ENCODE results near the gene HCFC1R1.

Gene HCFC1R1

DNA sequence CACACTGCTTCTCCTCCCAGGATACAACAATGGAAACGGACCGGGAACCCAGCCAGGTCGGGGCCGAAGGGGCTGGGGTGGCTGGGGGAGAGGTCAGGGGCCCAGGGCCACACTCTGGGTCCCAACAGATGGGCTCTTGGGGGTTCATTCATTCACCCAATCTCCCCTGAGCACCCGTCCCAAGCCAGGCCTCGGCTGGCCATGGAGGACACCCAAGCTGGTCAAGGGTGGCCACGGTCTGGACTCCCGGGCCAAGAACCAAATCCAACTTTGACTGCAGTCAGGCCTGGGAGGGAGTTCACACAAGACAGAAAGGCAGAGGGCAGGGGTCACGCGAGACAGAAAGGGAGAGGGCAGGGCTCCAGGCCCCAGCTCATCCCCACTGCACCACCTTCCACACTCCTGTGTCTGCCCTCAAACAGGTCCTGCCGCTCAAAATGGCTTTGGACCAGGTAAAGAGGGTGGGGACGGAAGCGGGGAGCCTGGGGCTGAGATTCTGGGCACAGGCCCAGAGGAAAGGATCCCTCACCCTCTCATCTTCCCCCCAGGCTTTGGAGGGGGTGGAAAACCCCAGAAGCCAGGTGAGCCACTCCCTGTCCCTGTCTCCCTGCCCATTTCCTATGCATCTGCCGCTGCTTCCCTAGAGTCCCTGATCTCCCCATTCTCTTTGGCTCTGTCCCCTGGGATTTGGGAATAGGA lies 31.2 kb downstream of the HCFC1R1 start:
- no peak for DNase-seq

DNA sequence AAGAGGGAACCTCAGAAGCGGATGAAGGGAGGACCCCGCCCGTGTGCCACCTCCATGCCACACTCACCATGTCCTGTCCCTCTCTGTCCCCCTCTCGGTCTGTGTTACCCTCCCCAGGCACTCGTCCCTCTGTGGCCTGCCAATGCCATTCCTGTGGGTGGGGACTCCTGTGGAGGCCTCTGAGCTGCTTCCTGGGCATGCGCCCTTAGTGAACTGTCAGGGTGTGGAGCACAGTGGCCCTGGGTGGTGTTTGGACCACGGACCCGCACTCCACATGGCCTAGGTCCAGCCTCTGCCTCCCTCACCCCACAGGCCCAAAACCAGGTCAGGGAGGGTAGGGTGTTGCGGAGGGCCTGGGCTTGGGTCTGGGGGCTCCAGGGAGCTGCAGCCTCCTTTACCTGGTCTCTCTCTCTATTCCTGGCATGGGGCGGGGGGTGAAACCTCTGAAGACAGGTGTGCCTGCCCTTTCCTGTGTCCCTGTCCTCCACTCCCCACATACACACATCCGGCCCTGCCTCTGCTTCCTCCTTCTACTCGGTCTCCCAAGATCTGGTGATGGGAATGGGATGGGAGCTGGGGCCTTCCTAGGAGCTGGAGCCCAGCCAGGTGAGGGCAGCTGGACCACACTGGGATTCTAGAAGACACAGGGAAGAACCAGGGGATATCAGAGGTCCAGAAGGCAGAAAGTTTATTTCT lies 32.0 kb downstream of the HCFC1R1 start:
- no peak for DNase-seq

DNA sequence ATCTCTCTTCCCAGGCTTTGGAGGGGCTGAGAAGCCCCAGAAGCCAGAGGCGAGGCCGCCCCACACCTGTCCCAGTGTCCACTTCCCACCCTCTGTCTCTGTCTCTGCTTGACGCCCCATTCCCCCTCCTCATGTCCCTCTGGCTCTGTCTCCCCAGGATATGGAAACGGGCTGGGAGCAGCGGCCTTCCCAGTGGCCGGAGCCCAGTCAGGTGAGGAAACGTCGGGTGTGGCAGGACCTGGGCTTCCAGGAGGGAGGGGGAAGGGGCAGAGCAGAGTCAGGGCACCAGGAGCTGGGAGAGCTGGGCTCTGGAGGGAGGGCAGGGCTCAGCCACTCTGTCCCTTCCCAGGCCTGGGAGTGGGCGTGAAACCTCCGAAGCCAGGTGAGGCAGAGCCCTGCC lies 32.9 kb downstream of the HCFC1R1 start:
- no peak for DNase-seq

DNA sequence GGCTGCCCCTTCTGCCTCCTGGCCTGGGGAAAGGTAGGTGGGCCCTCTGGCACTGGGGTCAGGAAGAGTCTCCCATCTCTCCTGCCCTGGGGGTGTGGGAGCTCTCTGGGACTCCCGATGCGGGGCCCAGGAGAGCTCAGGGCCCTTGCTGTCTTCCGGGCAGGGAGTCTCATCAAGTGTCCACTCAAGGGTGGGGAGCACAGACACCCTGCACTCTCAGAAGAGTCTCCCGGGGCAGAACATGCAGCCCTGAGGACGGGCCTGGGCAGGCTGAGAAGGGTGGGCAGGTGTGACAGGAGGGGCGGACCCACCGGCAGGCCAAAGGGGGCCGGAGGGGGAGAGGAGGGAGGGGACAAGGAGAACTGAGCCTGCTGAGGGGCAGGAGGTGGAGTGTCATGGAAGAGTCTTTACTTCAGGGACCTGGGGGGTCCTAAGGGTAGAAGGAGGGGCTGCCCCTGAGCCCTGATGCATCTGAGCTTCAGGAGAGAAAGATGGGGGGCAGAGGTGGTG lies 35.1 kb downstream of the HCFC1R1 start:
- no peak for DNase-seq

DNA sequence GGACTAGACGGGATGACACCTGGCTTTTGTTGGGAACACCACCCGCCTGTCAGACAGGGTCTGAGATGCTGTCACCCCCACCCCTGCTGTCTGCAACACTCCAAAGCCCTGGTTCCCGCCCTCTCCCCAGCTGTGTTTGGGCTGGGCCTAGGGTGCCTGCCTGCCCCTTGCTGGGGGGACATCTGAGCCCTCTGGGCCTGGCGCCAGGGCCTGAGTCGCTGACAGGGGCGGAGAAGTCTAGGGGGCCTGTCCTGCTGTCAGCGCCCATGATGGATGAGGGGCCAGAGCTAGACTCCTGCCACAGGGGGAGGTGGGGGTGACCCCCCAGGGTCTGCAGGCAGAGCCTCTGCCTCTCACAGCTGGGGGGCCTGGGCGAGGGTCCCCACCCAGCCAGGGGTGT lies 35.9 kb downstream of the HCFC1R1 start:
- DNase-seq: no peak

DNA sequence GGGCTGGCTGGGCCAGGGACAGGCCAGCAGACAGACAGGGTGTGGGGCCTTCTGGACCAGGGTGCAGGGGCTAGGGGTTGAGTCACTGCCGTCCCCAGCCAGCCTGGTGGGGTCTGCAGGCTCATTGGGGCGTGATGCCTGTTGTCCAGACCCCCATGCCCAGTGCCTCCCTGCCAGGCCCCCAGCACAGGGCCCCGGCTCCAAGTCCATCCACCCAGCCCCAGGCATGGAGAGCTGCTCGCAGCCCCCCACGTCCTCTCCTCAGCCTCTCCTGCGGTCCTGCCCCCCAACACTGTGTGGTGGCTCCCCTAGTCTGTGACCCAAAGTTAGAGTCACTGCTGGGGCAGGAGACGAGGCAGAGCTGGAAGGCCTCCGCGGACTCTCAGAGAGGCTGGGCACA lies 36.5 kb downstream of the HCFC1R1 start:
- no peak for DNase-seq

DNA sequence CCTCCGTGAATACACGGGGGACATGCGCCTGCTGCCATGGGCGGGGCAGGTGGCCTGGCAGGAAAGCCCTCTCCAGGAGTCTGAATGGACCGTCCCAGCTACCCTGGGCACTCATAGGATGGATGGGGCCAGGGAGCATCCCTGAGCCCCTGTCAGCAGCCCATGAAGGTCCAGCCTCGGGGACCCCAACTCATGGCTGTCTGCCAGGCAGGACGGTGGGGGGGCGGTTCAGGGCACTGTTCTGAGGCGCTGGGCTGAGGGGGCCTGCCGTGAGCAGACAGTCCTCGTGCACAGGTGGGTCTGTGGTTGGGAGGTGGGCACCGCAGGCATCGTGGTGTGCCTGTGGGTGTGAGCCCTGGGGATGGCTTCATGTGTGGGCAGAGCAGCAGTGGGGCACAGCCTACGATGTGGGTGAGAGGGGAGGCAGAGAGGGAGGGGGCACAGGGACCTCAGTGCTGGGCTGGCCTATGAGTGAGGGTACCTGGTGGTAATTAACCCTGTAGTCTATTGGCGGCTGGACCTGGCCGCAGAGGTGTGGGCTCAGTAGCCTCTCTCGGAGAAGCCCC lies 37.0 kb downstream of the HCFC1R1 start:
- DNase-seq: no peak

DNA sequence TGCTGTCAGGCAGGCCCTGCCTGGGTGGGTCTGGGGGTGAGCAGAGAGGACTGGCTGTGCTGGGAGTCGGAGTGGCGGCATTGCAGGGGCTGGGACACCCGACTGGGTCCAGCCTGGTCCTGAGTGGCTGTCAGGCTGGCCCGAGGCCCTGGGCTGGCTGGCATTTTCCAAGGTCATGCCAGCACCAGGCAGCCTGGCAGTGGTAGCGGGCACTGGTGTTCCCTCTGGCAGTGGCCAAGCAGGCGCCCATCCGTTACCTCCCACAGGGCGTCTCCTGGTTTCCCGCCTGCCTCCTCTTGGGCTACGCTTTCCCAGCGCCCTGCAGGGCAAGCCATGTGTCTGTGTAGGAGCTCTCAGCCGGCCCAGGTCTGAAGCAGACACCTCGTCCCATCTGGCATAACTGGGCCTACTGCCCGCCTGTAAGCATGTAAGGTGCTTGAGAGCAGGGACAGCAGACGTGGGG lies 37.8 kb downstream of the HCFC1R1 start:
- no peak for DNase-seq

DNA sequence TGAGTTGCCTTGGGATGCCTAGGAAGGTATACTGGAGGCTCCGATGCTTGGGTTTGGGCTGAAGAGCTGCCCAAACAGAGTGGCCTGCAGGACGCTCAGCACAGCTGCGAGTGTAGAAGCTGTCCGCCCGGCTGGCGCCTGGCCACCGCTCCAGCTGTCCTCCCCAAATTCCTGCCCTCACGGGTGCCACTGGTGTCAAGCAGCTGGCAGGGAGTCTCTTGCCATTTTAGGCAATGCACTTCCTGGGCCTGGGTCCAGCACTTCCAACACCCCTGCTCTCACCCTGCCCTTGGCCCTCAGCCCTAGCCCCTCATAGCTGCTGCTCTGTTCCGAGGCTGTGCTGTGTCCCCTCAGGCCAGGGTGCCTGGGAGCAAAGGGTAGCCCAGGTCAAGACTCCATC lies 38.3 kb downstream of the HCFC1R1 start:
- DNase-seq: no peak

DNA sequence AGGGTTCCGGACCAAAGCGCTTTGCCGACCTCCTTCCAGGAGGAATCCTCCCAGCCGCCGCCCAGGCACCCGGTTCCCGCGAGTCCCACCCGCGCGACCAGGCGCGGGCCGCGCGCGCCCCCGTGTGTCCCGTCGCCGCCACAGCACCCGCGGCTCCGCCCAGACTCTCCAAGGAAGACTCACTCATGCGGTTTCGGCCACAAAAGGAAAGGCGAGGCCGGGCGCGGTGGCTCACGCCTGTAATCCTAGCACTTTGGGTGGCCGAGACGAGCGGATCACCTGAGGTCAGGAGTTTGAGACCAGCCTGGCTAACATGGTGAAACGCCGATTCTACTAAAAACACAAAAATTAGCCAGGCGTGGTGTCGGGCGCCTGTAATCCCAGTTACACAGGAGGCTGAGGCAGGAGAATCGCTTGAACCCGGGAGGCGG lies 40.0 kb downstream of the HCFC1R1 start:
- DNase-seq: peak; percentile 76

DNA sequence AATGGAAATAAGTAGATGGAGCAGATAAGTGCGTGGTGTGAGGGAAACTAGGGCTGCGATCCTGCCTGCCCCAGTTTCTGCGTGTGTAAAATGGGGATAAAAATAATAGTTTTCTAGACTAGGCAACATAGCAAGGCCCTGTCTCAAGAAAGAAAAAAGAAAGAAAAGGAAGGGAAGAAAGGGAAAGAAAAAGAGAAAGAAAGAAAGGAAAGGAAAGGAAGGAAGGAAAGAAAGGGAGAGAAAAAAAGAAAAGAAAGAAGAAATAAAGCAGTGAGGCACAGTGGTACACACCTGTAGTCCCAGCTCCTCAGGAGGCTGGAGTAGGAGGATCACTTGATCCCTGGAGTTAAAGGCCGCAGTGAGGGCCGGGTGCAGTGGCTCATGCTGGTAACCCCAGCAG lies 41.3 kb downstream of the HCFC1R1 start:
- no peak for DNase-seq

DNA sequence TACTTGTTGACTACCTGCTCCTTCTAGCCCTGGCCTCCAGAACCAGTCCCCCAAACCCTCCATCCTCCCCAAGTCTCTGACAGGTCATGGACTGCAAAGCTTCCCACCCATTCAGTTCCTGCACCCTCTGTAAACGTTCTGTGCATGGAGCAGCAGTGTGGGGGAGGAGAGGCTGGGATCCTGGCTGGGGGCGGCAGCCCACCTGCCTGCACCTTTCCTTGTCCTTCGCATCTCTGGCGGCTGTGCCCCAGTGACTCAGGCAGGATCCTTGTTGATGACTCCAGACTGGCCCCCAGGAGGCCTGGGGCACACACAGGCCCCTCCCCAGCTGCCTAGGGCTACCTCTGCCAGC lies 41.9 kb downstream of the HCFC1R1 start:
- no peak for DNase-seq

DNA sequence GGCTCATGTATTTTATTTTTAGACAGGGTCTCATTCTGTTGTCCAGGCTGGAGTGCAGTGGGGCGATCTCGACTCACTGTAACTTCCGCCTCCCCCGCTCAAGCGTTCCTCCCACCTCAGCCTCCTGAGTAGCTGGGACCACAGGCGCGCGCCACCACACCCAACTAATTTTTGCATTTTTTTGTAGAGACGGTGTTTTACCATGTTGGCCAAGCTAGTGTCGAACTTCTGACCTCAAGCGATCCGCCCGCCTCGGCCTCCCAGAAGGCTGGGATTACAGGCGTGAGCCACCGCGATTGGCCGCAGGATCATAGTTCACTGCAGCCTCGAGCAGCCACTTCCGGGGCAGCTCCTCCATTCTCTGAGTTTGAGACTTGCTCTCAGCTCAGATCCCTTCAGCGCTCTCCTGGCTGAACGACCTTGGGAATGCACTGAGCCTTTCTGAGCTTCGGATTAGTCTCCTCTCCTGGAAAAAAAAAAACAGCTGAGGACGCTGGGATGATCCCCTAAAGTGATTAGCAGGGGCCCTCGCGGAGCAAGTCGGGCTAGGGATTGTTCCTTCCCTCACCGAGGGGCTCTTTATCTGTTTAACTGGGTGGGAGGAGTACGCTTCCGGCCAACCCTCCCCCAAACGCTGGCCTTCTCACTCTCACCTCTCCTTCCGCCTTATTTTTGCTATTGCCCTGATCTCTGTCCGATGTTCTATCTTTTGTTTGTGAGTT lies 42.4 kb downstream of the HCFC1R1 start:
- no peak for DNase-seq

DNA sequence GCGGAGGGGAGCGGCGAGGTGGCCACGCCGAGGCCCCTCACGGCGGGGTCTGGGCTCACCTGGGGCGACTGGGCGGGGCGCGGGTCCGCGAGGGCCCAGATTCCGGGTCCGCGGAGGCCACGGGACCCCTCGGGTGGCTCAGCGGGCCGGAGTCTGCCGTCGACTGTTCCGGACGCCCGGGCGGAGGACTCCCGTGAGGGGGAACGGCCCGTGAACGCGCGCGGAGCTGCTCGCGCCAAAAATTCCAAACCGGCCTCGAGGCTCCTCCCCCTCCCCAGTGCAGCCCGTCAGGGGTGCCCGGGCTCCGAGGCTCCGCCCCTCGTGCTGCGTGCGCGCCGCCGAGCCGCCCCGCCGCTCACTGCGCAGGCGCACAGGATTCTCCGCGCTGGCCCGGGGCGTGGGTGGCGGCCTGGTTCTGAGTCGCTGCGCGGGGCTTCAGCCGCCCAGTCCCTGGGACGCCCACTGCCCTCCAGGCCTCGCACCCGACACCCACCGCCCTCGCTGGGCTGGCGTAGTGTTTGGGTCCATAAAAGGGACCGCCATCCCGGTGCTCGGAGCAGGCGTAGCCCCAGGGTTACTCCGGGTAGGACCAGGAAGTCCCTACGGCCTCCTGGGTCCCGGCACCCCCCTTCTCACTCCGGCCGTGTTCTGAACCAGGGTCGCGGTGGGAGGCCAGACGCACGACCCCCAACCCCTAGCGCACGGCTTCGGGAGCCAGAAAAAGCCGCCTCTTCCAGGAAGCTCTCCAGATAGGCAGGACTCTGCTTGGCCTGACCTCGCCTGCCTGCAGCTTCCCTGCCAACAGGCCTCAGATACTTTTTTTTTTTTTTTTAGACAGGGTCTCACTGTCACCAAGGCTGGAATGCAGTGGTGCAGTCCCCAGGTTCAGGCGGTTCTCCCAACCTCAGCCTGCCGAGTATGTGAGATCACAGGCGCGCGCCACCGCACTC lies 43.2 kb downstream of the HCFC1R1 start, which contains the start of gene PKMYT1:
TSS of gene PKMYT1 (minus strand) at position 220 of the 950 bp plus-strand sequence. CDS start 789 bp downstream, outside the sequence.
- peak; percentile 96 for DNase-seq

DNA sequence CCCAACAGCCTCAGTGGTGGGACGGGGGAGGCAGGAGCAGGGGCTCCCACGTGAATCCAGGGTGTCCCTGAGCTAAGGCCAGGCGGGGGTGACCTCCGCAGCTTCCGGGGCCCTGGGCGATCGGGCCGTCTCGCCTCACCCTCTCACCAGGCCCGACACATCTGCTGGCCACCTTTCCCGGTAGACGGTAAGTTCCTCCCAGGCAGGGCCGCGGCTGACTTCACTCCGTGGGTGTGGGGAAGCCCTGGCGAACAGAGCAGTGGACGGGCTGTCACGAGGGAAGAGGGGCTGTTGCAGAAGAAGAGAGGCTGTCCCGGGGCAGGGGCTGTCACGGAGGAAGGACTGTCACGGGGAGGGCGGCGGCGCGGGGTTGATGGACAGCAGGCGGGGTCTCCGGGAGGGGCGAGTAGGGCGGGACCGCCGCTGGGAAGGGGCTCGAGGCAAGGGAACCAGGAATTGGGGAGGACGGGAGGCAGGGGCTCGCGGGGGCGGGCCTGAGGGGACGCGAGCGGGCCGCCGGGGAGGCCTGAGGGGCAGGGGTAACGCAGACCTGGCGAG lies 44.0 kb downstream of the HCFC1R1 start:
- no peak for DNase-seq

DNA sequence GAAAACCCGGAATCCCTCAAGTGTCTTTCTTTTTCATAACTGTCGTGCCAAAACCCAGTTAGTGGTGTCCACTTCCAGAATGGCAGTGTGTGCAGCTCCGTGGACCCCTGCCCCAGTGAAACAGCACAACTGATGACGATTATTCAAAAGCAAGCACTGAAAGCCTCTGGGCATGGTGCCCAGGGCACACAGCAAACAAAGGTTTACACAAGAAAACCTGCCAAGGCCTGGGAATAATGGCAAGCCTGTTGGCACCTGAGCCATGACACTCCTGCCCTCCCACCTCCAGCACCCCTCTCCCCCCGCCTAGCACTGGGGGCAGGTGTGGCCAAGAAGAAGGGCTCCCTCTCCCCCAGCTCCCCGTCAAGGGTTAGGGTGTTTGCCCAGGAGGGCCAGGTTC lies 46.3 kb downstream of the HCFC1R1 start:
- DNase-seq: no peak

DNA sequence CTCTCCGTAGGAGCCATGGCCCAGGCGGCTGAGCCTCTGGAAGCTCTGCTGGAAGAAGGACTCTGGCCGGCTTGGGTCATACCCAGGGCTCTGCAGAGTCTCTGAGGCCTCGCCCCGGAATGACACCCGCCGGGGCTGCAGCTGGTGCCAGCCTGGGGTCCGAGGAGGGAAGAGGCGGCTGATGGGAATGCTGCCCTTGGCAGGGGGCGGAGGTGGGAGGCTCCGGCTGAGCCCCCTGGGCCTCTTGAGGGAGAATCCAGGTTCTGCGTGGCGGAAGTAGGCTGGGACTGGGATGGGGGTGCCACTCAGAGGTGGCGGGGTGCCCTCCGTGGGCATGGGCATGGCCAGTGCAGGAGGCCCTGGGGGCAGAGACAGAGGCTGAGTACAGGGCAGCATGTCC lies 47.1 kb downstream of the HCFC1R1 start:
- DNase-seq: no peak

DNA sequence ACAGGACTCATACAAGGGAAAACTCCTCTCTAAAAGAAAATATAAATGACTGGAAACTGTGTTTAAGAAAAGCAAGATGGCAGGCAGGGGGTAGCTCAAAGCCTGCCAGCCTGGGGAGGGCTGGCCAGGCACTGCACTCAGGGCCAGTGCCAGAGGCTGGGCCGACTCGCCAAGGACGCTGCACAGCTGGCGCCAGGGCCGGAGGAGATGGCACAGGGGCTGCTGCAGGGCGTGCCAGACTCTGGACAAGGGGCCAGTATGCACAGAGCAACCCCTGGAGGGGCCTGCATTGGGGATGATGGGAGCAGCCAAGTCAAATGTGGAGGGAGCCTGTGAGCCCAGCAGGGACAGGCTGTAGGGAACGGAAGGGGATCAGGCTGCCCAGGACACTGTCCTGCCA lies 47.5 kb downstream of the HCFC1R1 start:
- no peak for DNase-seq

DNA sequence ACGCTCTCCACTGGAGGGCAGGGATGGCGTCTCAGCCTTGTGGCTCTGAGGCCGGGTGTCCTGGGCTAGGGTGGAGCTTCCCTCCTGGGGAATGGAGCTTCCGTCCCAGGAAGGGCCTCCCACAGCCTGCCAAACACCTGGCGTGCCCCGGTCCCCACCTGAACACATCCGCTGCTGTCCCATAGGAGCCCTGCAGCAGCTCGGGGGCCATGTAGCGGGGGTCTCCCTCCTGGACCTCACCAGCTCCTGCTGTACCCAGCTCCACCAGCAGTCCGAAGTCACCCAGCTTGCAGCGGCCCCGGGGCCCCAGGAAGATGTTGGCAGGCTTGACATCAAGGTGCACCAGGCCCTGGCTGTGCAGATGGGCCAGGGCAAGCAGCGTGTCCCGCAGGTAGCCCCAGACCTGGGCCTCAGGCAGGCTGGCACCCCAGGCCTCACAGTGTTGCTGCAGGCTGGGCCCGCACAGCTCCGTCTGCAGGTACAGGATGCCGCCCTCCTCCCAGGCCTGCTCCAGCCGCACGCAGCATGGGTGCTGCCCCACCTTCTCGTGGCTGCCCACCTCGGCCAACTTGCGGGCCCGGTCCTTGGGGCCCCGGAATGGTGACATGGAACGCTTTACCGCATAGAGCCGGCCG lies 48.5 kb downstream of the HCFC1R1 start:
- DNase-seq: no peak

DNA sequence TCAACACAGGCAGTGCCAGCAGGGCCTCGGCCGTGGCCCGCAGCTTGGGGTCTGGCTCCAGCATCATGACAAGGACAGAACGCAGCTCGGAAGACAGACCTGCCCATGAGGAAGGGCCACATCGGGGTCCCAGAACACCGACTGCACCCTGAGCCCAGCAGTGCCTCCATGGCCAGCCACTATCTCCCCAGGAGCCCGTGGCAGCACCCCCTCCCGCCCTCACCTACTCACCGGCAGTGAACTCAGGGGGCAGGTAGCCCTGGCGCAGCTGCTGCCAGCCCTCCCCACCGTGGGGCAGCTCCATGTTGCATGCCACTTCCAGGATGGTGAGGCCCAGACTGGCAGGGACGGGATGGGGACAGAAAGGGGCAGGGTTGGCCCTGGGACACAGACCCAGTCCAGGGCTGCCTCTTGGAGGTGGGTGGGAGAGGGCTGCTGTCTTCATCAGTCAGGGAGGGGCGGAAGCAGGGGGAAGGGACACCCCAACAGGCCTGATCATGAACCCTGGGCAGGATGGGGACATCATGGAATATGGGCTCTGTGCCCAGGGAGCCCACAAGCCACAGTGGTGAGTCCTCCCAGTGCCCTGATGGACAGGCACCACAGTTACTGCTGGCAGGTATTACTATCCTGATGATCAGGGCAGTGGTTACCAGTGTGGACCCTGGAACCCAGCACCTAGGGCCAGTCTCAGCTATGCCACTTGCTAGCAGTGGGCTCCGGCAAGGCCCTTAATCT lies 49.3 kb downstream of the HCFC1R1 start:
- DNase-seq: no peak

Data from activated naive CD4-positive, alpha-beta T cell treated with Interleukin-2 at 50 U/mL for 16 hours (primary cell).